GM10266 (cell line): Measurements from ENCODE around the gene ABR.
A peak's percentile ranks its signal among the peaks of the same experiment; 100 is the strongest.

ENCODE experiments used
- DNase-seq: peaks from one replicate; pipeline ENCODE4 v3.0.0; 2012; ENCODE audit errors: extremely low spot score
- CTCF ChIP-seq: IDR thresholded peaks from 2 replicates; pipeline ENCODE4 v1.5.1; 2012; ENCODE audit warnings: mild to moderate bottlenecking, low read depth; ENCODE audit not compliant: control insufficient read depth, insufficient read depth; ENCODE audit errors: missing control alignments

The ABR gene

GRCh38 chr17:1003633-1003971 lies 176.2 kb downstream of the ABR start:
- no peak for TF ChIP-seq CTCF
- DNase-seq = peak; percentile 10

GRCh38 chr17:1002771-1003555 lies 176.8 kb downstream of the ABR start:
- DNase-seq = no peak
- no peak for TF ChIP-seq CTCF

- no peak for TF ChIP-seq CTCF
- DNase-seq = no peak
Observed at GRCh38 chr17:1002412-1002753, 177.4 kb downstream of the ABR start.

- no peak for DNase-seq
- TF ChIP-seq CTCF = no peak
Observed at GRCh38 chr17:1001640-1002411, 178.0 kb downstream of the ABR start.

GRCh38 chr17:1000597-1001461 lies 179.0 kb downstream of the ABR start:
- no peak for TF ChIP-seq CTCF
- DNase-seq = no peak

- no peak for TF ChIP-seq CTCF
- no peak for DNase-seq
Observed at GRCh38 chr17:998111-998510, 181.7 kb downstream of the ABR start.
